Liver (tissue), 9 donors: ENCODE results near the gene MRC2. TPM values are rescaled to one million over a fixed set of nuclear protein-coding genes. Genes with fewer than 3 reads are reported as not detected.

Experiments
- DNase-seq: peaks from one replicate; pipeline ENCODE4 v3.0.0-alpha.2; 2017; ENCODE audit warnings: low spot score
- H3K27ac ChIP-seq, 2 donors: one replicate each; pipeline ENCODE4 v1.7.0; 2013; ENCODE audit warnings: inconsistent platforms in 2 of 2, low read length in 2 of 2, control low read depth in 1 of 2, low read depth in 1 of 2, mild to moderate bottlenecking in 1 of 2
- H3K27me3 ChIP-seq, 4 donors: one replicate each; pipeline versions ENCODE4 v1.6.1 to v1.7.0; 2013; ENCODE audit warnings: low read length in 3 of 4, inconsistent platforms in 1 of 4, mild to moderate bottlenecking in 1 of 4, moderate library complexity in 1 of 4; ENCODE audit not compliant: control insufficient read depth in 4 of 4, insufficient read depth in 4 of 4
- H3K36me3 ChIP-seq, 4 donors: one replicate each; pipeline versions ENCODE4 v1.6.1 to v1.7.0; 2013; ENCODE audit warnings: low read length in 3 of 4, mild to moderate bottlenecking in 3 of 4, low read depth in 1 of 4, moderate library complexity in 1 of 4; ENCODE audit not compliant: control insufficient read depth in 4 of 4, insufficient read depth in 3 of 4
- H3K4me1 ChIP-seq, 4 donors: one replicate each; pipeline versions ENCODE4 v1.6.1 to v1.7.0; 2013; ENCODE audit warnings: low read length in 3 of 4, mild to moderate bottlenecking in 3 of 4, moderate library complexity in 1 of 4; ENCODE audit not compliant: control insufficient read depth in 4 of 4, insufficient read depth in 4 of 4
- H3K4me3 ChIP-seq, 3 donors: one replicate each; pipeline versions ENCODE4 v1.6.1 to v1.7.0; 2013; ENCODE audit warnings: low read length in 3 of 3, control low read depth in 1 of 3, low read depth in 1 of 3, mild to moderate bottlenecking in 1 of 3
- H3K9ac ChIP-seq, 2 donors: one replicate each; pipeline ENCODE4 v1.7.0; 2013; ENCODE audit warnings: low read length in 2 of 2, mild to moderate bottlenecking in 2 of 2, moderate library complexity in 2 of 2, control low read depth in 1 of 2, low read depth in 1 of 2
- H3K9me3 ChIP-seq, 4 donors: one replicate each; pipeline versions ENCODE4 v1.6.1 to v1.7.0; 2013; ENCODE audit warnings: low read length in 3 of 4; ENCODE audit not compliant: control insufficient read depth in 4 of 4
- CTCF ChIP-seq: fragments of 150-350 bp; IDR thresholded peaks from 2 replicates; pipeline ENCODE4 v1.5.1; 2017; ENCODE audit warnings: improper control_type of control experiment, low read depth, low read length; ENCODE audit not compliant: missing input control
- EGR1 ChIP-seq, 2 donors: IDR thresholded peaks; 2 replicates each; pipeline ENCODE4 v1.6.1; 2016 to 2018; ENCODE audit warnings: antibody characterized with exemption in 2 of 2, low read depth in 2 of 2
- FOXA1 ChIP-seq: IDR thresholded peaks from 2 replicates; pipeline ENCODE4 v1.6.1; 2016; ENCODE audit warnings: antibody characterized with exemption
- FOXA2 ChIP-seq: IDR thresholded peaks from 2 replicates; pipeline ENCODE4 v1.6.1; 2016; ENCODE audit warnings: antibody characterized with exemption
- GABPA ChIP-seq, 2 donors: IDR thresholded peaks in 1 of 2; conservative IDR thresholded peaks in 1 of 2; 2 replicates each; pipeline ENCODE4 v1.6.1; 2016; ENCODE audit warnings: antibody characterized with exemption in 2 of 2, mild to moderate bottlenecking in 1 of 2, moderate library complexity in 1 of 2
- HNF4G ChIP-seq: IDR thresholded peaks from 2 replicates; pipeline ENCODE4 v1.6.1; 2016; ENCODE audit warnings: antibody characterized with exemption
- JUND ChIP-seq, 2 donors: IDR thresholded peaks; 2 replicates each; pipeline ENCODE4 v1.6.1; 2016; ENCODE audit warnings: antibody characterized with exemption in 2 of 2
- MAX ChIP-seq: IDR thresholded peaks from 2 replicates; pipeline ENCODE4 v1.6.1; 2016; ENCODE audit warnings: antibody characterized with exemption
- NR2F2 ChIP-seq: IDR thresholded peaks from 2 replicates; pipeline ENCODE4 v1.6.1; 2016; ENCODE audit warnings: antibody characterized with exemption
- RAD21 ChIP-seq, 2 donors: IDR thresholded peaks; 2 replicates each; pipeline ENCODE4 v1.6.1; 2016; ENCODE audit warnings: antibody characterized with exemption in 2 of 2, mild to moderate bottlenecking in 2 of 2
- REST ChIP-seq: IDR thresholded peaks from 2 replicates; pipeline ENCODE4 v1.6.1; 2016; ENCODE audit warnings: antibody characterized with exemption, mild to moderate bottlenecking
- SP1 ChIP-seq: IDR thresholded peaks from 2 replicates; pipeline ENCODE4 v1.6.1; 2018; ENCODE audit warnings: antibody characterized with exemption, mild to moderate bottlenecking
- YY1 ChIP-seq: IDR thresholded peaks from 2 replicates; pipeline ENCODE4 v1.6.1; 2016; ENCODE audit warnings: antibody characterized with exemption, mild to moderate bottlenecking
- WGBS: extraction: QIAGEN DNeasy Blood & Tissue Kit; methylation state at CpG from one replicate; pipeline ENCODE4 v1.1.7; 2013; 5-methylcytosine and 5-hydroxymethylcytosine counted together
- polyA plus RNA-seq, 2 donors: library from polyadenylated mRNA; stranded (reverse) in 1 of 2; unstranded in 1 of 2; fragments of 200-250 nt in 1 of 2; fragments of >200 nt in 1 of 2; fragmentation: Nextera tagmentation in 1 of 2; extraction: Ambion mirVana in 1 of 2; gene quantifications; one replicate each; pipeline versions ENCODE4 v1.2.1 to v1.2.3, GENCODE V29; 2013 to 2015
- total RNA-seq, 2 donors: library from RNA; depleted of rRNA; stranded (reverse); fragments of >200 nt; gene quantifications; one replicate each; pipeline ENCODE4 v1.2.3, GENCODE V29; 2014
- TF ChIP-seq, protein P1 (sequence below): IDR thresholded peaks from 2 replicates; pipeline ENCODE4 v1.6.1; 2016; ENCODE audit warnings: antibody characterized with exemption
- donor health status: healthy.
- donor health status: healthy.
- donor health status: healthy.
- donor health status: healthy.
- donor health status: healthy.

Gene MRC2
- total and polyA plus RNA-seq, 4 donors: 0.49 to 81.1 (median 2.8) TPM

DNA sequence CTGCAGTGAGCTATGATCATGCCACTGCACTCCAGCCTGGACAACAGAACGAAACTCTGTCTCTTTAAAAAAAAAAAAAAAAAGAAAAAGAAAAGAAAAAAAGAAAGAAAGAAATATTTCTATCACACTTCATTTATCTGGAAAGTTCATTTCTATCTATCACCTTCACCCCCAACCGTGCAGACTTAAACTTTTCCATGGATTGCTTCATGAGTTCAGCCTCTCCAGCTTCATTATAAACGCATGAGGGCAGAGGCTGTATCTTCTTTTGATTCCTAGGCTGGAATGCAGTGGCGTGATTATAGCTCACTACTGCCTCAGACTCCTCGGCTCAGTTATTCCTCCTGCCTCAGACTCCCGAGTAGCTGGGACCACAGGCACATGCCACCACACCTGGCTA, 28.2 kb downstream of the MRC2 start (continued):
- no peak for TF ChIP-seq REST
- no peak for TF ChIP-seq RAD21 (IDR thresholded peaks at IDR 0.05)
- TF ChIP-seq SP1: no peak
- no peak for TF ChIP-seq YY1
- no peak for TF ChIP-seq FOXA2

DNA sequence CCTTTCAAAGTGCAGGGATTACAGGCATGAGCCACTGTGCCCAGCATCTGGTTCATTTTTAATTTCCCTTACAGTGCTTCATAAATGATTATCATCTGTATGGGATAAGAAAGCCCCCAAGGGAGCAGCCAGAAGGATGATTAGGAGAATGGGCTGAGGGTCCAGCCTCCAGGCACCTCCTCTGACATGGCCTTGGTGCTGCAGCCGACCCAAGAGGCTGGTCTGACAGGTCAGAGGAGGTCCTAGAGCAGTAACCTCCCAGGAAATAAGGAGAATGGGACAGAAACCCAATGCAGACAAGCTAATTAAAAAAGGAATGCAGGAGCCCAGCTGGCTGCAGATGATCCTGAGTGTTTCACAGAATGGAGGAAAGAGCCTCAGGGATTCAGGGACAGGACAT, 29.0 kb downstream of the MRC2 start:
- H3K4me3 ChIP-seq: no peak overlapping the region
- H3K27me3 ChIP-seq: no peaks in the 10 kb centered on the region
- DNase-seq: no peak
- no peak overlapping the region for H3K9ac ChIP-seq
- 56% methylated on average over 1 of the region's 1 CpG for WGBS
- no peak overlapping the region for H3K27ac ChIP-seq
- H3K9me3 ChIP-seq: peaks cover 0 to 6% (median 2%) of the 10 kb centered on the region in 4 donors
- H3K4me1 ChIP-seq: peaks cover 0 to 18% (median 11%) of the 10 kb centered on the region in 4 donors
- TF ChIP-seq MAX (no peak), RAD21 (IDR thresholded peaks at IDR 0.05) (no peak), GABPA (IDR thresholded peaks at IDR 0.05 in 1 of 2, conservative IDR thresholded peaks at IDR 0.05 in 1 of 2) (no peak), SP1 (no peak), REST (no peak), HNF4G (no peak), CTCF (no peak)
- no peaks in the 10 kb centered on the region for H3K36me3 ChIP-seq

DNA sequence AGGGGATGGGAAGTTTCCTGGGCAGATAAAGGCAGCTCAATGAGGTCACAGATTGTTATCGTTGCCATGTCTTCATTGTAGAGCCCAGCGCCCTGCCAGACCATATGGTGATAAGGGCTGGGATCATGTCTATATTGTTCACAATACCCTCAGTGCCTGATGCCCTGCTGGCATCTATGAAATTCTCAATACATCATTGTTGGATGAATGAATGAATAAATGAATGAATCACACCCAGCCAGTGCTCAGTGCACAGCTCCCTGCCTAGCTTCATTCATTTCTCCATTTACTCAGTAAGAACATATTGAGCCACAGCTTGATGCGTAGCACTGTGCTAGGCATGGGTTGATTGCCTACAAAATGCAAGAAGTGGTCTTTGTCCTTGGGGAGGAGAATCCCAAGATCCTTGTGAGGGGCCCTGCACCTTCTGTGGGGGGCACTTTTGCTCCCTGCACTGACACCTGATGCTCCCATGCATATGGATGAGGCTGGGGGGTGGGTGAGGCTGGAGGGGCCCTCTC, 29.7 kb downstream of the MRC2 start:
- H3K9me3 ChIP-seq: peaks cover 0 to 6% (median 2%) of the 10 kb centered on the region in 4 donors
- 90% methylated on average over 3 of the region's 3 CpGs for WGBS
- H3K4me1 ChIP-seq: peaks cover 0 to 17% (median 9%) of the 10 kb centered on the region in 4 donors
- H3K9ac ChIP-seq: no peak overlapping the region
- no peaks in the 10 kb centered on the region for H3K27me3 ChIP-seq
- H3K27ac ChIP-seq: no peak overlapping the region
- no peak for DNase-seq
- no peak for TF ChIP-seq RAD21 (IDR thresholded peaks at IDR 0.05)
- no peak for TF ChIP-seq GABPA (IDR thresholded peaks at IDR 0.05 in 1 of 2, conservative IDR thresholded peaks at IDR 0.05 in 1 of 2)
- TF ChIP-seq MAX: no peak
- no peak for TF ChIP-seq JUND (IDR thresholded peaks at IDR 0.05)
- TF ChIP-seq FOXA1: no peak
- no peak for TF ChIP-seq YY1
- TF ChIP-seq, protein P1, sequence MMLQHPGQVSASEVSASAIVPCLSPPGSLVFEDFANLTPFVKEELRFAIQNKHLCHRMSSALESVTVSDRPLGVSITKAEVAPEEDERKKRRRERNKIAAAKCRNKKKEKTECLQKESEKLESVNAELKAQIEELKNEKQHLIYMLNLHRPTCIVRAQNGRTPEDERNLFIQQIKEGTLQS: no peak
- no peak for TF ChIP-seq SP1
- no peak for TF ChIP-seq NR2F2
- TF ChIP-seq EGR1 (IDR thresholded peaks at IDR 0.05; ENCODE audit: low read depth in 2 of 2): no peak
- no peak for TF ChIP-seq HNF4G
- H3K36me3 ChIP-seq: no peaks in the 10 kb centered on the region
- H3K4me3 ChIP-seq: no peak overlapping the region
